ENCODE results near the gene PAX7. TPM values are rescaled to one million over a fixed set of nuclear protein-coding genes. Genes with fewer than 3 reads are reported as not detected.

The PAX7 gene
- total and polyA plus RNA-seq, 2 of the 4 experiments (the other 2 are of a cell fraction), result not detected

GRCh38 chr1:18653367-18653766, 22.7 kb downstream of the PAX7 start:
- 0% methylated on average over 1 of the region's 8 CpGs; no CpG with 5 or more reads in 1 of the 2 experiments for WGBS, 2 experiments (ENCODE audit: extremely low coverage in 2 of 2, insufficient read length in 1 of 2)
- no peak overlapping the region for H2BK5ac ChIP-seq (ENCODE audit: low read depth, low read length, poor library complexity, severe bottlenecking)
- H2BK120ac ChIP-seq (ENCODE audit: low read depth, low read length), result no peak overlapping the region
- POLR2A ChIA-PET (ENCODE audit: unreplicated experiment), result no interaction called here
- H2AFZ ChIP-seq (replicated peaks; ENCODE audit: low read length, poor library complexity), result no peak overlapping the region
- no peak overlapping the region for H2AK9ac ChIP-seq (replicated peaks; ENCODE audit: low read depth, low read length, poor library complexity)
- H3K4me3 ChIP-seq (ENCODE audit: insufficient read depth, low read depth, low read length), result no peak overlapping the region
- no peak overlapping the region for H3K56ac ChIP-seq (ENCODE audit: extremely low read depth, insufficient read depth, low read length)
- H4K91ac ChIP-seq (ENCODE audit: insufficient read depth, low read depth, low read length), result no peak overlapping the region
- H4K5ac ChIP-seq (ENCODE audit: low read depth, low read length), result no peak overlapping the region
- H3K18ac ChIP-seq (ENCODE audit: low read depth, low read length), result no peak overlapping the region
- DNase-seq, result no peak
- no peak overlapping the region for H3K9ac ChIP-seq (ENCODE audit: low read depth, low read length)
- H3K14ac ChIP-seq (replicated peaks; ENCODE audit: low read depth, low read length), result no peak overlapping the region
- H4K20me1 ChIP-seq (ENCODE audit: insufficient read depth, low read length), result no peaks in the 10 kb centered on the region
- no TSS peak for BruUV-seq (replicated peaks)
- H2BK15ac ChIP-seq (ENCODE audit: low read depth, low read length), result no peak overlapping the region
- TF ChIP-seq NFE2L2 (IDR thresholded peaks at IDR 0.05; ENCODE audit: low read depth, low read length), result no peak
- TF ChIP-seq RFX5 (IDR thresholded peaks at IDR 0.05; ENCODE audit: low read depth, low read length), result no peak
- no peak for TF ChIP-seq MAFK (IDR thresholded peaks at IDR 0.05; ENCODE audit: low read depth, low read length)
- TF ChIP-seq USF2 (IDR thresholded peaks at IDR 0.05; ENCODE audit: low read depth, low read length), result no peak
- no peak for TF ChIP-seq ELK1 (IDR thresholded peaks at IDR 0.05; ENCODE audit: borderline replicate concordance, low read depth, low read length)
- TF ChIP-seq SMC3 (IDR thresholded peaks at IDR 0.05; ENCODE audit: low read depth, low read length), result no peak
- in situ Hi-C loops (cut with MboI; ENCODE audit: low sequenced_read_pairs) (no loop called here), intact Hi-C loops (cut with micrococcal nuclease) (no loop called here), dilution Hi-C loops (cut with HindIII; ENCODE audit: low sequenced_read_pairs, unreplicated experiment) (no loop called here)
- ATAC-seq (ENCODE audit: low read depth), result no peak
- no peak overlapping the region for H3K27ac ChIP-seq (ENCODE audit: insufficient read depth, low read length)
- no peaks in the 10 kb centered on the region for H3K9me3 ChIP-seq (ENCODE audit: control insufficient read depth, insufficient read depth, low read length)
- no peaks in the 10 kb centered on the region for H3K79me1 ChIP-seq (ENCODE audit: low read depth in 1 of 2, low read length in 2 of 2)
- H2AK5ac ChIP-seq (ENCODE audit: low read depth, low read length), result no peak overlapping the region
- no peak overlapping the region for H3K23ac ChIP-seq (ENCODE audit: low read depth, low read length)
- no peaks in the 10 kb centered on the region for H3K36me3 ChIP-seq (ENCODE audit: control insufficient read depth, insufficient read depth, low read length)
- CTCF ChIA-PET, result no interaction called here
- H3K4ac ChIP-seq (ENCODE audit: low read depth, low read length), result no peak overlapping the region
- H2BK20ac ChIP-seq (ENCODE audit: low read depth, low read length), result no peak overlapping the region
- H3K4me2 ChIP-seq (ENCODE audit: low read depth, low read length), result no peak overlapping the region
- no peaks in the 10 kb centered on the region for H3K9me1 ChIP-seq (ENCODE audit: insufficient read depth, low read length)
- no peaks in the 10 kb centered on the region for H3K4me1 ChIP-seq (ENCODE audit: control insufficient read depth, insufficient read depth, low read length)
- H4K8ac ChIP-seq (ENCODE audit: low read depth in 2 of 2, low read length in 2 of 2), result no peak overlapping the region
- H3K27me3 ChIP-seq (ENCODE audit: control insufficient read depth, insufficient read depth, low read length), result peaks cover 44% of the 10 kb centered on the region

Measured in IMR-90 (cell line).